Ovary (tissue), 9 donors: Measurements from ENCODE around the gene FAM217A. TPM values are rescaled to one million over a fixed set of nuclear protein-coding genes. Genes with fewer than 3 reads are reported as not detected.

ENCODE experiments used
- DNase-seq, 5 donors: peaks; one replicate each; pipeline ENCODE4 v3.0.0-alpha.2; 2019 to 2020
- H3K27ac ChIP-seq, 2 donors: fragments of 200-600 bp; one replicate each; pipeline versions ENCODE4 v1.5.1 to v1.8.0; 2019 to 2022
- H3K27me3 ChIP-seq: fragments of 200-600 bp; one replicate; pipeline ENCODE4 v1.8.0; 2022
- H3K36me3 ChIP-seq: fragments of 200-600 bp; sonication (generic); one replicate; pipeline ENCODE4 v1.5.1; 2019
- H3K4me1 ChIP-seq: one replicate; pipeline ENCODE4 v1.8.1; 2013; ENCODE audit warnings: mild to moderate bottlenecking, moderate library complexity; ENCODE audit not compliant: insufficient read depth
- H3K4me3 ChIP-seq: fragments of 200-600 bp; sonication (generic); one replicate; pipeline ENCODE4 v1.5.1; 2017
- H3K9me3 ChIP-seq, 2 donors: fragments of 200-600 bp in 1 of 2; sonication (generic) in 1 of 2; one replicate each; pipeline versions ENCODE4 v1.5.1 to v1.8.1; 2013 to 2019; ENCODE audit warnings: mild to moderate bottlenecking in 1 of 2, moderate library complexity in 1 of 2
- EP300 ChIP-seq: sonication (generic); formaldehyde crosslinking; IDR thresholded peaks from one replicate; pipeline ENCODE4 v1.6.1; 2017; ENCODE audit warnings: antibody characterized with exemption
- POLR2A ChIP-seq: fragments of 450-650 bp; IDR thresholded peaks from one replicate; pipeline ENCODE4 v1.6.1; 2017; ENCODE audit warnings: antibody characterized with exemption, mild to moderate bottlenecking, moderate library complexity
- WGBS, 3 donors: extraction: QIAGEN DNeasy Blood & Tissue Kit in 1 of 3; methylation state at CpG; one replicate each; pipeline versions ENCODE4 v1.1.5 to v1.1.7; 2013 to 2017; 5-methylcytosine and 5-hydroxymethylcytosine counted together
- intact Hi-C, 4 donors: fragments of 100-400 bp; cut with DNase I; formaldehyde crosslinking; loops; one replicate each; pipeline versions ENCODE4 v1.11.0 to v1.15.1; 2022 to 2023
- polyA plus RNA-seq, 2 donors: library from polyadenylated mRNA; stranded (reverse); fragments of 200-250 nt in 1 of 2; fragments of 350-450 nt in 1 of 2; fragmentation: Illumina TruSeq in 1 of 2; extraction: RNeasy Lipid Tissue Mini Kit (QIAGEN cat#74804) in 1 of 2; gene quantifications; one replicate each; pipeline ENCODE4 v1.2.3, GENCODE V29; 2013 to 2014
- total RNA-seq, 7 donors: library from RNA; depleted of rRNA in 2 of 7; stranded (reverse); fragments of >200 nt in 2 of 7; fragmentation: NEBNext Ultra II Directional in 3 of 7; extraction: Animal tissue kit (Norgen Biotek cat#: 25700) in 3 of 7; gene quantifications; one replicate each; pipeline versions ENCODE4 v1.1.0 to v1.2.4, GENCODE V29; 2016 to 2023
- TF ChIP-seq, protein P1 (sequence below), 3 donors: fragments of 450-650 bp in 2 of 3; fragments of 200-600 bp in 1 of 3; IDR thresholded peaks; one replicate each; pipeline versions ENCODE4 v1.5.1 to v1.8.0; 2016 to 2022; ENCODE audit warnings: antibody characterized with exemption in 3 of 3, mild to moderate bottlenecking in 1 of 3
- donor health status: DM: no; HTN: no; CAD: no; lungs with moderate emphysema.
- donor health status: DM: no; HTN: no; CAD: no.
- donor health status: Bipolar disorder and iron deficiency.
- donor health status: DM: yes; HTN: yes; CAD: no.
- donor health status: DM: no; HTN: no; CAD: no.
- donor health status: DM: yes; HTN: yes; CAD: no.

The FAM217A gene
- total and polyA plus RNA-seq, 9 donors: not detected

- Histone ChIP-seq H3K27ac (no peak overlapping the region), H3K4me3 (no peak overlapping the region), H3K4me1 (no peaks in the 10 kb centered on the region), H3K9me3 (no peaks in the 10 kb centered on the region), H3K36me3 (no peaks in the 10 kb centered on the region), H3K27me3 (no peaks in the 10 kb centered on the region)
- 27 to 49% (median 37%) methylated on average over 5 of the region's 5 CpGs for WGBS, 3 donors
- no peak for DNase-seq
- intact Hi-C loops: no loop called here
- TF ChIP-seq, protein P1, sequence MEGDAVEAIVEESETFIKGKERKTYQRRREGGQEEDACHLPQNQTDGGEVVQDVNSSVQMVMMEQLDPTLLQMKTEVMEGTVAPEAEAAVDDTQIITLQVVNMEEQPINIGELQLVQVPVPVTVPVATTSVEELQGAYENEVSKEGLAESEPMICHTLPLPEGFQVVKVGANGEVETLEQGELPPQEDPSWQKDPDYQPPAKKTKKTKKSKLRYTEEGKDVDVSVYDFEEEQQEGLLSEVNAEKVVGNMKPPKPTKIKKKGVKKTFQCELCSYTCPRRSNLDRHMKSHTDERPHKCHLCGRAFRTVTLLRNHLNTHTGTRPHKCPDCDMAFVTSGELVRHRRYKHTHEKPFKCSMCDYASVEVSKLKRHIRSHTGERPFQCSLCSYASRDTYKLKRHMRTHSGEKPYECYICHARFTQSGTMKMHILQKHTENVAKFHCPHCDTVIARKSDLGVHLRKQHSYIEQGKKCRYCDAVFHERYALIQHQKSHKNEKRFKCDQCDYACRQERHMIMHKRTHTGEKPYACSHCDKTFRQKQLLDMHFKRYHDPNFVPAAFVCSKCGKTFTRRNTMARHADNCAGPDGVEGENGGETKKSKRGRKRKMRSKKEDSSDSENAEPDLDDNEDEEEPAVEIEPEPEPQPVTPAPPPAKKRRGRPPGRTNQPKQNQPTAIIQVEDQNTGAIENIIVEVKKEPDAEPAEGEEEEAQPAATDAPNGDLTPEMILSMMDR (IDR thresholded peaks at IDR 0.05): no peak
- TF ChIP-seq POLR2A: no peak
- no peak for TF ChIP-seq EP300
Observed at GRCh38 chr6:4125500-4125899, 46.6 kb upstream of the FAM217A start.

DNA sequence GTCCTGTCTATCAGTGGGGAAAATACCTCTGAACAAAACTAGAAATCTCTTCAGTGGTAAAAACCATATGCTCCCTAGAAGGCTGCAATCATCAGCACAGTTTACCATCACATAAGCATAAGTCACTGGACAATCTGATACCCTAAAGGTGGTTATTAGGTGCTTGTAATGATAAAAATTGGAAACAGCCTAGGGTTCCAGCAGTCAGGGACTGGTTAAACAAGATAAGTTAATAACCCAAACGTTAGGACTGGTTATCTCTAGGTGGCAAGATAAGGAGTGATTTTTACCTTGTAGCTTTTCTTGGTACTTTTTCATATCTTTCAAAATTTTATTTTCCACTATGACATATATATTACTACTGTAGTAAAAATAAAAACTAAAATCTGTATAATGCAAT is 45.4 kb upstream of the FAM217A start:
- Histone ChIP-seq H3K9me3 (no peaks in the 10 kb centered on the region), H3K27me3 (no peaks in the 10 kb centered on the region), H3K27ac (no peak overlapping the region), H3K36me3 (no peaks in the 10 kb centered on the region), H3K4me3 (no peak overlapping the region), H3K4me1 (no peaks in the 10 kb centered on the region)
- DNase-seq: no peak
- 20 to 26% (median 24%) methylated on average over 1 of the region's 1 CpG for WGBS, 3 donors
- TF ChIP-seq, protein P1 (IDR thresholded peaks at IDR 0.05): no peak
- no peak for TF ChIP-seq EP300
- intact Hi-C loops: no loop called here

- no peak overlapping the region for H3K4me3 ChIP-seq
- no peaks in the 10 kb centered on the region for H3K36me3 ChIP-seq
- H3K27ac ChIP-seq: no peak overlapping the region
- intact Hi-C loops: no loop called here
- 92 to 95% (median 94%) methylated on average over 4 of the region's 4 CpGs for WGBS, 3 donors
- no peaks in the 10 kb centered on the region for H3K27me3 ChIP-seq
- TF ChIP-seq EP300 (no peak), POLR2A (no peak)
- TF ChIP-seq, protein P1 (IDR thresholded peaks at IDR 0.05): no peak
- no peak for DNase-seq
- H3K9me3 ChIP-seq: no peaks in the 10 kb centered on the region
- peaks cover 1% of the 10 kb centered on the region for H3K4me1 ChIP-seq
Observed at GRCh38 chr6:4115741-4116140, 36.8 kb upstream of the FAM217A start.

- Histone ChIP-seq H3K9me3 (no peaks in the 10 kb centered on the region), H3K36me3 (no peaks in the 10 kb centered on the region), H3K4me1 (peaks cover 1% of the 10 kb centered on the region), H3K4me3 (no peak overlapping the region), H3K27ac (no peak overlapping the region), H3K27me3 (no peaks in the 10 kb centered on the region)
- 92 to 95% (median 94%) methylated on average over 3 of the region's 3 CpGs for WGBS, 3 donors
- DNase-seq: no peak
- intact Hi-C loops: no loop called here
- TF ChIP-seq, protein P1 (IDR thresholded peaks at IDR 0.05): no peak
- TF ChIP-seq EP300 (no peak), POLR2A (no peak)
Observed at GRCh38 chr6:4114123-4114522, 35.2 kb upstream of the FAM217A start.

- no peak overlapping the region for H3K4me3 ChIP-seq
- H3K27me3 ChIP-seq: no peaks in the 10 kb centered on the region
- peaks cover under 1% of the 10 kb centered on the region for H3K4me1 ChIP-seq
- no peak for DNase-seq
- TF ChIP-seq POLR2A (no peak), EP300 (no peak)
- H3K27ac ChIP-seq: no peak overlapping the region
- H3K36me3 ChIP-seq: no peaks in the 10 kb centered on the region
- H3K9me3 ChIP-seq: no peaks in the 10 kb centered on the region
- intact Hi-C loops: no loop called here
Observed at GRCh38 chr6:4113649-4114048, 34.7 kb upstream of the FAM217A start.
